NCI-H345 treated with DMSO at 0.1 percent for 48 hours (cell line): ENCODE measurements around the gene BCR.
"Not testable (repeated sequence)": the region's sequence is repeated elsewhere in the genome, so short reads cannot be mapped to it uniquely, and the experiment has no call there.

Experiments used
- DNase-seq: peaks from one replicate; lab custom pipeline; 2025; ENCODE audit not compliant: unreplicated experiment; lab: John Stamatoyannopoulos, UW

BCR gene

DNA sequence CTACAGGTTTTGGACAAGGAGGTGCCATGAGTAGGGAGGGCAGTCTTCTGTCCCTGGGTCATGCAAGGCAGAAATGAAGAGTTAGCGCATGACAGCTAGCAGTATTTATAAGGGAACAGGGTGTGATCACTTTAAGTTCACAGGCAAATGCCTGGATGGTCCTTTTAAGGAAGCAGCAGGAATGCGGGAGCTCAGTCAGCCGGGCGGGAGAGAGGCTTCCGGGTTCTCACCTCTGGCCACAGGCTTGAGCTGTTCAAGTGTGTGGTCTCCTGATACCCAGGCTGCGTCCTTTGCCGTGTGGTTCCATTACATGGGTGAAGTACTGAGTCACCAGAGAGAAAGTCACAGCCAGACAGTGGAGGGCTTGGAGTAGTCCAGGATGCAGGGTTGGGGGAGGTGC is 105.4 kb downstream of the BCR start:
- DNase-seq = no peak

DNA sequence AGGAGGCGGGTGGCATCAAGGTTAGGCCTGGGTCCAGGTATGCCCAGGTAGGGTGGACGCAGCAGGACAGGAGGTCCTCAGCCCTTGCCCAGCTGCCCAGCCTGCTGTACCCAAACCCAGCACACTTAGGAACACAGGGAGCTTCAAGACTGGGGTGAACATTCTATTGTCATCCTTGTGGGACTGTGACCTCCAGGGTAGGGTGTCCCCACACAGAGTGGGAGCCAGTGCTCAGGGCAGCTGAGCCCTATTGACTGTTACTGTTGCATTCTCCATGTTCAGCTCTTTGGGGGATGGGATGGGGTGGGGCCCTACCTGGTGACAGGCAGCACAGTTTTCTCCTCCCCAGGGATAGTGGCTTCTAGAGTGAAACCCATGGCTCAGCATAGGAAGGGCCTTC is 106.0 kb downstream of the BCR start:
- DNase-seq = no peak

DNA sequence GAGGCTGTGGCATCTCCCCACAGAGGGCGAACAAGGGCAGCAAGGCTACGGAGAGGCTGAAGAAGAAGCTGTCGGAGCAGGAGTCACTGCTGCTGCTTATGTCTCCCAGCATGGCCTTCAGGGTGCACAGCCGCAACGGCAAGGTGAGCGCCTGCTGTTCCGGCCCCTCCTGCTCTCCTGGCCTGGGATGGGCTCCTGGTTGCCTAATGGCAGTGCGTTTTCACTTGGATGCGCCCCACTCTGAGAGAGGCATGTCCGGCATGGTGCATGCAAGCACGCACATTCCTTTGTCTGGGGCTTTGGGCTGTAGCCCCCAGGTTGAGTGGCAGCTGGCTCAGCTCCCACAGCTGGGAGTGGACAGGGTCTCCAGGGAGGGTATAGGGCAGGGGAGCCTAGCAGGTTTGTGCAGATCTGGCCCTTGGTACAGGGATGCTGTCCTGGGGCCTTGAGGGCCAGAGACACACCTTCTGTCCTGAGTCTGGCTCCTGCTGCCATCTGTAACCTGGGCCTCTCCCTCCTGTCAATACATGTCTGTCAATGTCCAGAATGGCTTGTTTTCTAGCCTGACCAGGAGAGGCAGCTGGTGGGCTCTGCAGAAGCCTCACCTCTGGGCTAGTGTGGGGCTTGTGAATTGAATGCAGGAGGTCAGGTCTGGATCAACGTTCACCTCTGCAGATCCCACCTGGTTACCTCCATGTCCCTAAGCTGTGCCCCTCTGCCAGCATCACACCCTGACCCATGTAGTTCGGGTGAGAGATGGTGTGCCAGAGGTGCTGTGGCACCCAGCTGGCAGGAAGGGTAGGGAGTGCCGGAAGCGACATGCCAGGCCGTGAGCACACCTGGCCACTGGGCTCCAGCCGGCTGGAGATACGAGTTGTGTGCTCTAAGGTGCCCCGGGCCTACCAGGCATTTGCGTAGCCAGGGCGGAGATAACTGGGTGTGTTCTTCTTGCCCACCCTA is 107.1 kb downstream of the BCR start:
- no peak for DNase-seq

DNA sequence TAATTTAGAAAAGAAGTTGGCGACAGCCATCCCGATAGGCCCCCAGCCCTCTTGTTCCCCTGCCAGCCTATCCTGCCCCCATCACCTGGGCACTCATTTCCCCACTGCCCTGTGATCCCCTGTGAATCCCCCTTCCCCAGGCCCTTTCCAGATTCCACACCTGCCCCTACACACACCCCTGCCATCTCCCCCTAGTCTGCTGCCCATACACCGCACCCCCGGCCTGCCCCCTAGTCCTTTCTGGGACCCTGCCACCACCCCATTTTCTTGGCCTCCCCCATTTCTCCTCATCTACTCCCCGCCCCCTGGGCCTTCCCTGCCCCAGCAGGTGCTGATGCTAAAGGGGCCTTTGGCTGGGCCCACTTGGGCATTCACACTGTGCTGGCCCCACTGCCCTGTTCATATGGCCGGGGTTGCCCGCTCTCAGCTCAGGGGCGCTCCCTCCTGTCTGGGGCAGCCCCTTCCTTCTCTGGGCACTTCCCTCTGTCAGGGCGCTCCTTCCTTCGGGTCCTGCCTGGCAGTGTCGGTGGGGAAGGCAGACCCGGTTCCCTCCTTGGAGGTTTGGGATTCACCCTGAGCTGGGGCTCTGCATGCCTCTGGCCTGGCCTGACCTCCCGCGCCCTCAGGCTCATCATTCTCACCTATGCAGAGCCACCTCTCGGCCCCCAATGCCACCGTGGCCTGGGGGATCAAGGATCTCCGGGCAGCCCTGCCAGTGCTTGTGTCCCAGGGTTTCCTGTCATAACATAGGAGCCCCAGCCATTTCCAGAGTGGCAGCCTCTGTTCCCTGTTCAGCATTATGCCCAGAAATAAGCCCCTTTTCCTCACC is 108.2 kb downstream of the BCR start:
- DNase-seq = no peak

DNA sequence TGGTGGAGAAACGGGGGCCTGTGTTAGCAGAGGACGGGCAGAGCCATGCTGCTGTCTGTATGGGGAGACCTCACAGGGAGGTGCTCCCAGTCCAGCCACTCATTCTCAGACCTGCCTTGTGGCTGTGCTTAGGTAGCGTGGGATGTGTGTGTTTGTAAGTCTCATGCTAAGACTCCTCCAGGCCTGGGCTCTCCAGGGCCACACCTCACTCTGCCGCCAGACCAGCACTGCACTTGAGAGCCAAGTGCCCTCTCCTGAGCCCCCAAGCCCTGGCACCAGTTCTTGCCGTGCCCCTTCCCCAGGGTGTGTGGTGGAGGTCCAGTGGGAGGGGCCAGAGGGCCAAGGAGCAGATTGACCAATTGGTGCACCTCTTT is 108.8 kb downstream of the BCR start:
- no peak for DNase-seq

DNA sequence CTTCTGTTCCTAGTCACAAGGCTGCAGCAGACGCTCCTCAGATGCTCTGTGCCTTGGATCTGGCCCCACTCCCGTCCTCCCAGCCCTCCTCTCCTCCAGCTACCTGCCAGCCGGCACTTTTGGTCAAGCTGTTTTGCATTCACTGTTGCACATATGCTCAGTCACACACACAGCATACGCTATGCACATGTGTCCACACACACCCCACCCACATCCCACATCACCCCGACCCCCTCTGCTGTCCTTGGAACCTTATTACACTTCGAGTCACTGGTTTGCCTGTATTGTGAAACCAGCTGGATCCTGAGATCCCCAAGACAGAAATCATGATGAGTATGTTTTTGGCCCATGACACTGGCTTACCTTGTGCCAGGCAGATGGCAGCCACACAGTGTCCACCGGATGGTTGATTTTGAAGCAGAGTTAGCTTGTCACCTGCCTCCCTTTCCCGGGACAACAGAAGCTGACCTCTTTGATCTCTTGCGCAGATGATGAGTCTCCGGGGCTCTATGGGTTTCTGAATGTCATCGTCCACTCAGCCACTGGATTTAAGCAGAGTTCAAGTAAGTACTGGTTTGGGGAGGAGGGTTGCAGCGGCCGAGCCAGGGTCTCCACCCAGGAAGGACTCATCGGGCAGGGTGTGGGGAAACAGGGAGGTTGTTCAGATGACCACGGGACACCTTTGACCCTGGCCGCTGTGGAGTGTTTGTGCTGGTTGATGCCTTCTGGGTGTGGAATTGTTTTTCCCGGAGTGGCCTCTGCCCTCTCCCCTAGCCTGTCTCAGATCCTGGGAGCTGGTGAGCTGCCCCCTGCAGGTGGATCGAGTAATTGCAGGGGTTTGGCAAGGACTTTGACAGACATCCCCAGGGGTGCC is 109.8 kb downstream of the BCR start:
- no peak for DNase-seq

DNA sequence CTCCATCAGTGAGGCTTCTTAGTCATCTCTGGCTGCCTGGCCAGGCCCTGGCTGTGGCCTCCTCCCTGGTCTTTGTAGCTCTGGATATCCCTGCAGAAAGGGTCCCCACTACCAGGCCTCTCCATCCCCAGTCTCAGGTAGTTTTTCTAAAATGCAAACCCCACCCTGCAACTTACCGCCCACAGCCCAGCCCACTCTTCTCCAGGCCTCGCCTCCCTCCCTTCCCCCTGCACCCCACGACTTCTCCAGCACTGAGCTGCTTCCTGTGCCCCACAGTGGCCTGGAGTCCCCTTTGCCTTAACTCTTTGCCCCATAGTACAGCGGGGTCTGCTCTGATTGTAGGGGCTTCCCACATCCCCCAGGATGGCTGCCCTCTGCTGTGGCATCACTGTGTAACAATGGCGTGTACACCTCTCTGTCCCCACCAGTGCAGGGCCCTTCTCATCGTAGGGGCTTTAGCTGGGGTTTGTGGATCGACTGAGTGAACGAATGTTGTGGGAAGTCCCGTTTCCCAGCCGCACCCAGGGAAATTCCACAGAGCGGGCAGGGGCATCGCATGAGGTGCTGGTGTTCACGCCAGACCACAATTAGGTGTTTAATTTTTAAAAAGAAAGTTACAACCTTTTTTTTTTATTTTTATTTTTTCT is 111.6 kb downstream of the BCR start:
- DNase-seq = no peak

DNA sequence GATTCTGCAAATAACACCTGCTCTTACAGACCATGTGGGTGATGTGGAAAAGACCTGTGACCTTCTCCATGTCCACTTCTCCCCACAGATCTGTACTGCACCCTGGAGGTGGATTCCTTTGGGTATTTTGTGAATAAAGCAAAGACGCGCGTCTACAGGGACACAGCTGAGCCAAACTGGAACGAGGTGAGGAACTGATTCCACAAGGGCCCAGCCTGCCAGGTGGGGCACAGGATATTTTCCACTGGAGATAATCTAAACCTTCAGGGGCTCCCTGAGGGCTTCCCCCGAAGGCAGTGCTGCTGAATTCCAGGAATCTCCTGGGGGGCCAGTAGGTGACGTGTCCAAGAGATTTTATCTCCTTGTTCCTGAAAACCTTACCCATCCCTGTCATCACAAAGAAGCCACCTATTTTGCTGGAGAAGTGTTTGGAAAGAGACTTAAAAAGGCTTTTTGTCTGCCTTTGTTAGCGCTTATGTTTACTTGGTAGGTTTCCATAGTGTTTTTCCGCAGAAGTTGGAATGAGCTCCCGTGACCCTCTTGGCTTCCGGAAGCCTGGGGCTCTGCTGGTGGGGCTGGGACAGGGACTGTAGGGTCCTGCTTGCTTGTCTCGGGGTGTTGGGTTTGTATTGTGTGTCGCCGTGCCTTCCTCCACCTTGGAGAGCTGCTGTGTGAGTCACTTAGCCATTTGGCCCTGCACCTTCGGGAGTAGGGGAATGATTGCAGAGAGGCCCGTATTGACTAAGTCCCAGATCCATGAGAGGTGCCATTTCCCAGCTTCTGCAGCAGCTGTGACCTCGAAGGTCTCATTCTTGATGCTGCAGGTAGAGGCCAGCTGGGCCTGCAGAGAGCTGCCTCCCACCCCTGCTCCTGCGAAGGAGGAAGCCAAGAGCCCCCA is 112.4 kb downstream of the BCR start:
- no peak for DNase-seq

DNA sequence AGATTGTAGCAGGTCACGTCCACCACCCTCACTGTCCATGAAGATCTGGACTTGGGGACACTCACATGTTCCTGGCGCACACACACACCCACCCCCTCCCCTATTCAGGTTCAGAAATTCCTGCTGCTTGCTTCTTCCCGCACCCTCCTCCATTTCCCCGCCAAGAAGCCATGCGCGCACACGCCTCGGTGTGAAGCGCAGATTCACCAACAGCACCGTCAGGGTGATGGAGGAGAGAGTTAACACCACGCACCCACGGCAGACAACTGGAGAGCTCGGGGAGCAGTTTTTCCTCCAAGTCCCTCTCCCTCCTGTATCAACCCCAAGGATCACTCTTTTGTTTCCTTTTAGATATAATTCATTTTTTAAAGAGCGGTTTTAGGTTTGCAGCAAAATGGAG is 113.4 kb downstream of the BCR start:
- no peak for DNase-seq

DNA sequence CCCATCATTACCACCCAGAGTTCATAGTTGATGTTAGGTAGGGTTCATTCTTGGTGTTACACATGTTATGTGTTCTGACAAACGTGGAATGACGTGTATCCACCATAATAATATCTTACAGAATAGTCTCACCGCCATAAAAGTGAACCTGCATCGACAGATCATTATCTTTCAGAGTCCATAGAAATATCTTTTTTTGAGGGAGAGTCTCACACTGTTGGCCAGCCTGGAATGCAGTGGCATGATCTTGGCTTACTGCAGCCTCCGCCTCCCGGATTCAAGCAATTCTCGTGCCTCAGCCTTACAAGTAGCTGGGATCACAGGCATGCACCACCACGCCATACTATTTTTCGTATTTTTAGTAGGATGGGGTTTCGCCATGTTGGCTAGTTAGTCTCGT is 113.9 kb downstream of the BCR start:
- no peak for DNase-seq

DNA sequence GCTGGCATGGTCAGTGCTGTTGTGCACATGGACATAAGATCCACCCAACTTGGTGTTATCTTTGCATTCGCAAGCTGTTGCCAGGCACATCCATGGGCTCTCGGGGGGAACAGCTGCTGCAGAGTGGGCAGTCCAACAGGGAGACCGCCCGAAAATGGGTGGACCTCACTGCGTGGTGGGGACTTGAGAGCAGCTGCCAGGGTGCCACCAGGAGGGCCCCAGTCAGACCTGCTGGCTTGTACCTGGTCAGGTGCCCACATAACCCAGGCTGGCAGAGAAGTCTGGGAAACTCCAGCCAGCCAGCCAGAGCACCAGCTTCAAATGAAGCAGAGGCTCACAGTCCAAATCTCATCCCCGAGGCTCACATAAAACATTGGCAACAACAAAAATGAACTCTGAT is 120.2 kb downstream of the BCR start:
- DNase-seq = no peak

DNA sequence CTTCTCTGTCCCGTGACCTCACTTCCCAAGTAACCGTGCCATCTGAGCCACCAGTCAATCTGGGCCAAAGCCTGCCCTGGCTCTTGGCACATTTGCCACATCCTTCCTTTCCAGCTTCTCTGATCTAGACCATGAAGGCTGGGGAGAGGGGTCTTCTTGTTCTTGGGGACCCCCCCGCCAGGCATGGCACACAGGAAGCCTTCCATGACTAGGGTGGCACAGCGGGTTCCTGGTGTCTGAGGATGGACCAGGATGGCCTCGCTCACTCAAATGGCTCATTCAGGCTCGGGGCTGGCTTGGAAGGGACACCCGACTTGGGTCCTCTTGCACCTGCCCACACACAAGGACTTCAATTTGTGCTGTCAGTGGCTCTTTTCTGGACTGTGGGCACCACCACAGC is 121.3 kb downstream of the BCR start:
- no peak for DNase-seq

DNA sequence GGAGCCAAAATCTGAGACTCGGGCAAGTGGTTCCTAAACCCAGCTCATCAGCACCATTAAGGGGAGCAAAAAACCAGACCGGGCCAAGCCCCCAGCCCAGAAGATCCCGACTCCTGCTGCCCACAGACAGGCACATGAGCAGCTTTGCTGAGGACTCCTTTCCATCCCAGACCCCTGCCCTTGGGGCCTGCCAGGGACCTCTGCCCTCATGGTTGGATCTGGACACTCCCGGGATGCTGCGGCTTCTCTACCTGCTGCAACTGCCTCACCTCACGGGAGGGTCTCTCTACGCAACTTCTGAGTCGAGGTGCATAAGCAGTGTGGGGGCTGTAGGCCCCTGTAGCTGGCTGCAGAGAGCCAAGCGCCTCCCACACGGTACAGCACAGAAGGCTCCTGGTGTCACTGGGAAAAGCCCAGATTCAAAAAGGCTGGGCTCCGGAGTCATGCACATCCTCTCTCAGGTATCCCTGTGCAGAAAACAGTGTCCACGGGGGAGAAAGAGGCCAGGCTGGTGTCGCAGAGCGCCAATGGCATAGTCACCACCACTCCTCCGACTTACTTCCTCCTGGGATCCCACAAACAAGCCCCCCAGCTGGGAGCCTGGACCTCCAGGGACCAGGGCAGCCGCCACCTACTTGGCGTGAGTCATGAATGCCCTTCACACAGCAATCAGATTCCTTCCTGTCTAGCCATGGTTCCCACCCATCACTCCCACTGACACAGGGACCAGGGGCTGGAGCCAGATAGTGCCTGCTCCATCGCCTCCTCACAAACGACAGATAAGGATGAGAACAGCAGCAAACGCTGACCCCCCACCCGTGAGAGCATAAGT is 122.1 kb downstream of the BCR start:
- no peak for DNase-seq

DNA sequence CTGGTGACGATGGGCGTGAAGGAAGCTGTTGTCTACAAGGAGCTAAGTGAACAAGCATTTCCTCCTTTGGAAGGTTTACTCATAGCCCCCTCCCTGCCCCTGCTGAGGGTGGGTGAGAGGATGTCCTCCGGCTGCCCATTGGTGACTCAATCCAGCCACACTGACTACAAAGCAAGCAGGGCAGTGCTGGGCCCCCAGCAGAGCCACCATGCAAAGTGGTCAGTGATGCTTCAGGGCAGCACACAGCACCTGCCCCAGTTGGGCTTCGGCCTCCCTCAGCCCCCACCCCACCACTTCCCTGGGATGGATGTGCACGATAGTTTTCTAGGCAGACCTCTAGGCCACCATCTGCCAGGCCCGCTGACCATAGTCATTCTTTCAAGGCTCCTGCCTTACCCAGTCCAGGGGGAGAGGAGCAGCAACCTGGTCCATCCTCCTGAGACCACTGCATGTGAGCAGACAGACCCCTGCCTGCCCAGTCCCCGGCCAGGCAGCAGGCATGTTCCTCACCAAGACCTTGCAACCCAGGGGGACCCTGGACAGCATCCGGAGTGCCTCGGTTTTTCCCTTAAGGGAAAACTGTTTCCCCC is 125.1 kb downstream of the BCR start:
- no peak for DNase-seq

DNA sequence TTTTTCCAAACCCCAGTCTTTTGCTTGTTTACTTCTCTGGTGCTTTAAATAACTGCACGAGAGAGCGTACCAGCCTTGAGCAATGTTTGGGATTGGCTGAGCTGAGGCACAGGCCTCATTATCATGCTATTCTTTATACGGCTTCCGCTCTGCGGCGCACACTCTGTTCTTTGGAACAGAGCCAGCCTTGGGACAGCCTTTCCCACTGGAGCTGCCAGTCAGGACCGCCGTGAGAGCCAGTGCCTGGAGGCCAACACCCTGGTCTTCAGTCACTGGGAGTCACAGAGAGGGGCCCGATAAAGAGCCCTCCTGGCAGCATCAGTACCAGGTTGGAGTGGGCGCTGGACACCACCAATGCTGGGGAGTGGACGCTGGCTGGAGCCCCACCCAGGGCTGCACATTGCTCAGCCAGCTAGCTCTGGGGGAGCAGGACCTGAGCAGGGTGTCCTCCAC is 125.6 kb downstream of the BCR start:
- DNase-seq = peak; percentile 53

DNA sequence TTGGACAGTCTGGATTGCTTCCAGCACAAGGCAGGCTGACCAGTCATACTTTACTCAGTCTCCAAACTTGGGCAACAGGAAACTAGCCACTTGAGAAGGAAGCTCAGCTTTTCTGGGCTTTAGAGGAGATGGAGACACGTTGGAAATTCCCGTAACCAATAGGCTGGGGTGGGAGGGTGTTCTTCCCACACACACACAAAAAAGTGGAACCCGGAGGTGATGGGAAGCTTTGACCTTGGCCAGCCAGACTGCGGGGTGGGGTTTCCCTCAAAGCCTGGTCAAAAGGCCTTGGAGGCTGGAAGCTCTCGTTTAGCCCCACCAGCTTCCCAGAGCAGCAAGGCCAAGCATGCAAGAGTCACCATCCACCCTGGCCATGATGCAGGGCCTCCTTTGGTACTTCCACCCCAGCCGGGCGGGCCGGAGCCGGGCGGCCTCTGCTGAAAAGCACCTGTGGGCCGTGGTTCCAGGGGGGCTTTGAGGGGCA is 126.2 kb downstream of the BCR start:
- DNase-seq = no peak

DNA sequence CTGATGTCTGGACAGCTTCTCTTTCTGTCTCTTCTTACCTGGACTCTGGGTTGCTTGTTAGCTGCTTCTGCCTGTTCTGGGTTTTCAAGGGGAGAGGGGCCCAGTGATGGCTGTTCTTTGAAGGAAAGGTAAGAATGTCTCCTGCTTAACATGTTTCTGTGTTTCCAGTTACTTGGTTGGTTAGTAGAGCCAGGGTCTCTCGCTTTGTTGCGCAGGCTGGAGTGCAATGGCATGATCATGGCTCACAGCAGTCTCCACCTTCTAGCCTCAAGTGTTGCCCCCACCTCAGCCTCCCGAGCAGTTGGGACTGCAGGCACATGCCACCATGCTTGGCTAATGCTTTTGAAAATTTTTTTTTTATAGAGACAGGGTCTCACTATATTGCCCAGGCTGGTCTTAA is 126.6 kb downstream of the BCR start:
- no peak for DNase-seq

DNA sequence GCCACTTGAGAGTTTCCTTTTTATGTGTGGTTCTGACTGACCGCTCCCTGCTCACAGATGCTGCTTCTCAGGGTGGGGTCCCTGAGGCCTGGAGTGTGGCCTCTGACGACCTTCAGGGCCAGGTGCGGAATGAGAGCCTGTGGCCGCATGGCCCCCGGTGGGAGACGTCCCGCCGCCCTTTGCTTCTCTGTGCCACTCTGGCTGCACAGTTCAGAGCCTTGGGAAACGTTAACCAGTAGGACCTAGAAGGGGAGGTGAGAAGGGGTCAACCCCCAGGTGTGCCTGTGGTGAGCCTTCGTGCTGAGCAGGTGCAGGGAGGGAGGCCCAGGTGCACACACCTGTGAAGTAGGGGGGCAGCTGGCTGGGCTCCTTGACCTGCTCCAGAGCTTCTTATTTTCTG is 127.2 kb downstream of the BCR start:
- DNase-seq = not testable (repeated sequence)
